H4 (cell line): ENCODE results near the gene POLR3K. TPM values are rescaled to one million over a fixed set of nuclear protein-coding genes. Genes with fewer than 3 reads are reported as not detected.
"Not testable (repeated sequence)": the region's sequence is repeated elsewhere in the genome, so short reads cannot be mapped to it uniquely, and the experiment has no call there.

ENCODE experiments used
- DNase-seq: peaks from one replicate; pipeline ENCODE4 v3.0.0-alpha.2; 2015; ENCODE audit warnings: low spot score
- total RNA-seq: library from RNA; depleted of rRNA; stranded (reverse); fragments of >200 nt; shearing (Covaris generic); gene quantifications from 2 replicates; pipeline ENCODE4 v1.2.3, GENCODE V29; 2014

The POLR3K gene
- total RNA-seq, 1 experiment from 2014 or later, result 12.5 TPM

- DNase-seq, result no peak
Observed at GRCh38 chr16:42691-43090, 10.7 kb downstream of the POLR3K start.

- no peak for DNase-seq
Observed at GRCh38 chr16:42069-42457, 11.3 kb downstream of the POLR3K start.

GRCh38 chr16:41439-42068, 11.9 kb downstream of the POLR3K start:
- DNase-seq, result no peak

- no peak for DNase-seq
Observed at GRCh38 chr16:38941-39892, 14.2 kb downstream of the POLR3K start.

- DNase-seq, result not testable (repeated sequence)
Observed at GRCh38 chr16:38206-38605, 15.2 kb downstream of the POLR3K start.

GRCh38 chr16:37511-37910, 15.9 kb downstream of the POLR3K start:
- DNase-seq, result no peak

GRCh38 chr16:36336-36984, 16.9 kb downstream of the POLR3K start:
- DNase-seq, result no peak

- no peak for DNase-seq
Observed at GRCh38 chr16:35678-36305, 17.6 kb downstream of the POLR3K start.

- no peak for DNase-seq
Observed at GRCh38 chr16:35011-35677, 18.3 kb downstream of the POLR3K start.

GRCh38 chr16:34648-34987, 18.8 kb downstream of the POLR3K start:
- DNase-seq, result no peak

GRCh38 chr16:33877-34647, 19.3 kb downstream of the POLR3K start:
- DNase-seq, result no peak

- not testable (repeated sequence) for DNase-seq
Observed at GRCh38 chr16:33154-33876, 20.1 kb downstream of the POLR3K start.

- not testable (repeated sequence) for DNase-seq
Observed at GRCh38 chr16:30627-31026, 22.8 kb downstream of the POLR3K start.

GRCh38 chr16:25926-26348, 27.5 kb downstream of the POLR3K start:
- not testable (repeated sequence) for DNase-seq

- not testable (repeated sequence) for DNase-seq
Observed at GRCh38 chr16:24151-24550, 29.3 kb downstream of the POLR3K start.

GRCh38 chr16:20886-21285, 32.5 kb downstream of the POLR3K start:
- DNase-seq, result not testable (repeated sequence)

GRCh38 chr16:17062-17765, 36.2 kb downstream of the POLR3K start:
- not testable (repeated sequence) for DNase-seq

GRCh38 chr16:10772-11171, 42.6 kb downstream of the POLR3K start:
- not testable (repeated sequence) for DNase-seq

GRCh38 chr16:9903-10665, 43.3 kb downstream of the POLR3K start:
- no peak for DNase-seq
